Keratinocyte (primary cell): ENCODE measurements around the gene MAD1L1. TPM values are rescaled to one million over a fixed set of nuclear protein-coding genes. Genes with fewer than 3 reads are reported as not detected.

ENCODE experiments used
- DNase-seq: peaks from one replicate; pipeline ENCODE4 v3.0.0-alpha.2; 2011; ENCODE audit warnings: low read depth, missing footprints, low spot score
- FAIRE-seq: peaks from 2 replicates; lab custom pipeline; 2011; peaks lifted over from hg19 to GRCh38; lab: Jason Lieb, UNC
- H2AFZ ChIP-seq: 2 replicates; pipeline ENCODE4 v1.6.0; 2012; ENCODE audit warnings: low read length, control low read depth, inconsistent platforms; ENCODE audit not compliant: control insufficient read depth
- H3K27ac ChIP-seq: 2 replicates; pipeline ENCODE4 v1.5.1; 2011; ENCODE audit warnings: low read length; ENCODE audit not compliant: control insufficient read depth, insufficient read depth
- H3K27me3 ChIP-seq: 3 replicates; pipeline ENCODE4 v1.6.0; 2011; ENCODE audit warnings: low read length; ENCODE audit not compliant: control insufficient read depth, insufficient read depth; ENCODE audit errors: extremely low read depth
- H3K36me3 ChIP-seq, 2 experiments: 2 replicates in 1 of 2; 3 replicates in 1 of 2; pipeline ENCODE4 v1.5.1; 2011; ENCODE audit warnings: low read length in 2 of 2, mild to moderate bottlenecking in 1 of 2; ENCODE audit not compliant: control insufficient read depth in 2 of 2, insufficient read depth in 2 of 2; ENCODE audit errors: extremely low read depth in 1 of 2
- H3K4me1 ChIP-seq: 3 replicates; pipeline ENCODE4 v1.5.1; 2011; ENCODE audit warnings: low read length; ENCODE audit not compliant: control insufficient read depth, insufficient read depth; ENCODE audit errors: extremely low read depth
- H3K4me2 ChIP-seq: 3 replicates; pipeline ENCODE4 v1.6.0; 2011; ENCODE audit warnings: low read depth, low read length; ENCODE audit not compliant: control insufficient read depth, insufficient read depth; ENCODE audit errors: extremely low read depth
- H3K4me3 ChIP-seq, 3 experiments: fragments of 200-600 bp in 1 of 3; sonication (generic) in 1 of 3; 2 replicates in 2 of 3; 3 replicates in 1 of 3; pipeline ENCODE4 v1.5.1; 2011 to 2016; ENCODE audit warnings: low read length in 3 of 3, mild to moderate bottlenecking in 3 of 3, control low read depth in 2 of 3, inconsistent platforms in 1 of 3, low read depth in 1 of 3, mixed read lengths in 1 of 3, mixed run types in 1 of 3, moderate library complexity in 1 of 3; ENCODE audit not compliant: control insufficient read depth in 2 of 3, insufficient read depth in 2 of 3; ENCODE audit errors: extremely low read depth in 1 of 3
- H3K79me2 ChIP-seq: 2 replicates; pipeline ENCODE4 v1.6.0; 2012; ENCODE audit warnings: low read length; ENCODE audit not compliant: control insufficient read depth, insufficient read depth
- H3K9ac ChIP-seq: 3 replicates; pipeline ENCODE4 v1.6.0; 2011; ENCODE audit warnings: low read length; ENCODE audit not compliant: control insufficient read depth, insufficient read depth; ENCODE audit errors: extremely low read depth
- H3K9me1 ChIP-seq: 3 replicates; pipeline ENCODE4 v1.6.0; 2011; ENCODE audit warnings: low read length; ENCODE audit not compliant: control insufficient read depth, insufficient read depth; ENCODE audit errors: extremely low read depth
- H3K9me3 ChIP-seq: 2 replicates; pipeline ENCODE4 v1.5.1; 2012; ENCODE audit warnings: low read depth, low read length; ENCODE audit not compliant: control insufficient read depth
- H4K20me1 ChIP-seq: 3 replicates; pipeline ENCODE4 v1.6.0; 2011; ENCODE audit warnings: low read length; ENCODE audit not compliant: control insufficient read depth, insufficient read depth; ENCODE audit errors: extremely low read depth
- CTCF ChIP-seq, 3 experiments: IDR thresholded peaks in 1 of 3; conservative IDR thresholded peaks in 1 of 3; optimal IDR thresholded peaks in 1 of 3; 2 replicates in 2 of 3; 3 replicates in 1 of 3; pipeline versions ENCODE3 to v1.5.1; 2011; ENCODE audit warnings: low read length in 3 of 3, mild to moderate bottlenecking in 3 of 3, moderate library complexity in 2 of 3, control low read depth in 1 of 3, inconsistent platforms in 1 of 3; ENCODE audit not compliant: insufficient read depth in 2 of 3; ENCODE audit errors: extremely low read depth in 1 of 3
- EZH2 ChIP-seq: IDR thresholded peaks from one replicate; pipeline ENCODE4 v1.6.1; 2012; ENCODE audit warnings: inconsistent platforms, mild to moderate bottlenecking, low read length, moderate library complexity
- dilution Hi-C: fragments of 300-500 bp; cut with MboI; formaldehyde crosslinking; loops from one replicate; pipeline ENCODE4 v1.7.0; 2020; ENCODE audit warnings: low sequenced_read_pairs; ENCODE audit not compliant: extremely low pct_ligation_motif_present
- polyA plus RNA-seq, 5 experiments: library from polyadenylated mRNA; depleted of rRNA in 3 of 5; stranded (reverse) in 3 of 5; stranded (forward) in 1 of 5; unstranded in 1 of 5; fragments of >200 nt; gene quantifications; 1 replicate in 1 of 5; 2 replicates in 3 of 5; 3 replicates in 1 of 5; pipeline versions ENCODE4 v1.2.1 to v1.2.3, GENCODE V29; 2011 to 2012; ENCODE audit warnings: missing spikeins in 2 of 5, low read depth in 1 of 5, low replicate concordance in 1 of 5

Gene MAD1L1
- polyA plus RNA-seq, 1 donor (not counting 4 experiments of a cell fraction or from before 2014, with no cell fraction given), result 18.0 TPM

- H3K9ac ChIP-seq, result no peak overlapping the region
- no peak for DNase-seq
Observed at GRCh38 chr7:1851721-1852516, 380.8 kb downstream of the MAD1L1 start.

GRCh38 chr7:1850976-1851571 lies 381.7 kb downstream of the MAD1L1 start:
- Histone ChIP-seq H3K27ac (no peak overlapping the region), H3K4me3 (no peak overlapping the region), H3K4me1 (no peaks in the 10 kb centered on the region), H3K9me3 (no peaks in the 10 kb centered on the region), H4K20me1 (no peaks in the 10 kb centered on the region), H3K36me3 (no peaks in the 10 kb centered on the region), H3K27me3 (no peaks in the 10 kb centered on the region), H2AFZ (no peak overlapping the region), H3K9me1 (no peaks in the 10 kb centered on the region), H3K9ac (no peak overlapping the region), H3K79me2 (no peaks in the 10 kb centered on the region), H3K4me2 (no peak overlapping the region)
- dilution Hi-C loops, result no loop called here
- FAIRE-seq (no peak), DNase-seq (no peak)
- TF ChIP-seq EZH2 (no peak), CTCF (optimal IDR thresholded peaks at IDR 0.05 in 1 of 3, IDR thresholded peaks at IDR 0.05 in 1 of 3, conservative IDR thresholded peaks at IDR 0.05 in 1 of 3; ENCODE audit: extremely low read depth in 1 of 3, insufficient read depth in 2 of 3, low read length in 3 of 3) (no peak)

More at GRCh38 chr7:1851721-1852516, 380.8 kb downstream of the MAD1L1 start:
- Histone ChIP-seq H3K9me1 (no peaks in the 10 kb centered on the region), H2AFZ (no peak overlapping the region), H3K27me3 (no peaks in the 10 kb centered on the region), H3K36me3 (no peaks in the 10 kb centered on the region), H3K4me3 (no peak overlapping the region), H4K20me1 (no peaks in the 10 kb centered on the region), H3K4me2 (no peak overlapping the region), H3K4me1 (no peaks in the 10 kb centered on the region), H3K27ac (no peak overlapping the region), H3K79me2 (no peaks in the 10 kb centered on the region), H3K9me3 (no peaks in the 10 kb centered on the region)
- dilution Hi-C loops, result no loop called here
- TF ChIP-seq EZH2 (no peak), CTCF (optimal IDR thresholded peaks at IDR 0.05 in 1 of 3, IDR thresholded peaks at IDR 0.05 in 1 of 3, conservative IDR thresholded peaks at IDR 0.05 in 1 of 3; ENCODE audit: extremely low read depth in 1 of 3, insufficient read depth in 2 of 3, low read length in 3 of 3) (no peak)
- no peak for FAIRE-seq
